Ecto neural progenitor cell (in vitro differentiated cells): Measurements from ENCODE around the gene IFNAR1.
A peak's percentile ranks its signal among the peaks of the same experiment; 100 is the strongest.

Source experiments
- DNase-seq: peaks from one replicate; pipeline ENCODE4 v3.0.0-alpha.2; 2018; ENCODE audit warnings: low spot score

The IFNAR1 gene

GRCh38 chr21:33402001-33402979 is 77.5 kb downstream of the IFNAR1 start:
- peak; percentile 64 for DNase-seq

GRCh38 chr21:33403128-33403785 is 78.5 kb downstream of the IFNAR1 start, which contains the start of gene IFNGR2:
IFNGR2 (plus strand) TSS chr21:33403413; CDS start chr21:33403544, 131 bp downstream.
- peak; percentile 74 for DNase-seq

GRCh38 chr21:33403786-33404585 is 79.2 kb downstream of the IFNAR1 start:
- peak; percentile 78 for DNase-seq

GRCh38 chr21:33406493-33406892 is 81.7 kb downstream of the IFNAR1 start:
- DNase-seq = no peak
